ENCODE measurements around the gene AK8. TPM values are rescaled to one million over a fixed set of nuclear protein-coding genes. Genes with fewer than 3 reads are reported as not detected.

AK8 gene
- polyA plus RNA-seq, 1 donor: 0.37 TPM

- no peak for DNase-seq (ENCODE audit: low read depth)
These were observed 9.4 kb upstream of the AK8 start for GRCh38 chr9:132887181-132888120.

- no peak for DNase-seq (ENCODE audit: low read depth)
These were observed 8.2 kb upstream of the AK8 start for GRCh38 chr9:132886334-132886725.

GRCh38 chr9:132885720-132886333 lies 7.7 kb upstream of the AK8 start:
- no peak for DNase-seq (ENCODE audit: low read depth)

- no peak for DNase-seq (ENCODE audit: low read depth)
These were observed 5.5 kb upstream of the AK8 start for GRCh38 chr9:132883349-132884294.

DNA sequence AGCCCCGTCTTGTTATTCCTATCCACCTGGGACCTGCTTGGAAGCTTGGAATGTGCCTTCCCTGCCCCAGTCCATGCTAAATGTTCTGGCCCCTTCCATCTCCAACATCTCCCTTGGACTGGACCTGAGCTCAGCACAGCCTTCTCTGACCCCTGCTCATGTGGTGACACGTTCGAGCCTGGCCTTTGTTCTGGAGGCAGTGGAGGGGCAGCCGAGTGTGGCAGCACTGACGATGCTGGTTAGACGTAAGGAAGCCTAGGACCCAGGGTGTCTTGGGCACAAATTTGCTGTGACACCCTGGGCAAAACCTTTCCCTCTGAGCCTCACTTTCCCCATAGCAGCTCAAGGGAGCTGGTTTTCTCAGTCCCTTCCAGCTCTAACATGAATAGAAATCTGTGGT lies 4.5 kb upstream of the AK8 start:
- DNase-seq (ENCODE audit: low read depth): no peak

GRCh38 chr9:132881826-132882225 lies 3.7 kb upstream of the AK8 start:
- no peak for DNase-seq (ENCODE audit: low read depth)

- no peak for DNase-seq (ENCODE audit: low read depth)
These were observed 2.2 kb upstream of the AK8 start for GRCh38 chr9:132880324-132880661.

- DNase-seq (ENCODE audit: low read depth): no peak
These were observed 1.6 kb upstream of the AK8 start for GRCh38 chr9:132879457-132880323.

GRCh38 chr9:132878695-132879456 lies 792 bp upstream of the AK8 start, which contains the start of gene SPACA9:
Gene SPACA9, plus strand, starts transcription at chr9:132878898. Its CDS starts 5,050 bp downstream, at chr9:132883948.
- DNase-seq (ENCODE audit: low read depth): no peak

DNA sequence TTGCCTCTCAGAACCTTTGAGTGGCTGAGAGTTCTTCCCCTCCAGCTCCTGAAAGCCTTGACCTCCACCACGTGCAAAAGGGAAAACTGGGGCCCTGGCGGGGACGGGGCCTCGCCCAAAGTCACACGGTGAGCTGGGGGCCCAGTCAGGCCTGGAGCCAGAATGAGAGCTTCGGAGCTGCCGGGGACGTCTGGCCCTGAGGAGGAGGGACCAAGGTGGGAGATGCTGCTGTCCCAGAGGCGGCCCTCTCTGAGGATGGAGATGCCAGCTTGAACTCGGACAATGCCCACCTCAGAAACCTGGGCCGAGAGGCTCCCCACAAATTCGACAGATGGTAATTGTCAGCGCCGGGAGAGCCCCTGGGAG lies 643 bp downstream of the AK8 start:
- DNase-seq (ENCODE audit: low read depth): no peak

DNA sequence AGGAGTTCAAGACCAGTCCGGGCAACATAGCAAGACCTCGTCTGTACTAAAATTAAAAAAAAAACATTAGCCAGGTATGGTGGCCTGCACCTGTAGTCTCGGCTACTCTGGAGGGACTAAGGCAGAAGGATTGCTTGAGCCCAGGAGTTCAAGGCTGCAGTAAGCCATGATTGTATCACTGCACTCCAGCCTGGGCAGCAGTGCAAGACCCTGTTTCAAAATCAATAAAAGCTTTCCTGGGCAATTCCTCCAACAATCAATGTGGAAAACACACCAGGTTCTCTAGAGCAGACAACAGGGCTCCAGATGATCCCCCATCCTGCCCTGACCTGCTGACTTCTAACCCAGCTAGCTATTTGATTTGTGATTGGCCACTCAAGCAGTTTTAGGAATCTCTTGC lies 1.2 kb downstream of the AK8 start:
- DNase-seq (ENCODE audit: low read depth): no peak

- no peak for DNase-seq (ENCODE audit: low read depth)
These were observed 2.9 kb downstream of the AK8 start for GRCh38 chr9:132875159-132875558.

DNA sequence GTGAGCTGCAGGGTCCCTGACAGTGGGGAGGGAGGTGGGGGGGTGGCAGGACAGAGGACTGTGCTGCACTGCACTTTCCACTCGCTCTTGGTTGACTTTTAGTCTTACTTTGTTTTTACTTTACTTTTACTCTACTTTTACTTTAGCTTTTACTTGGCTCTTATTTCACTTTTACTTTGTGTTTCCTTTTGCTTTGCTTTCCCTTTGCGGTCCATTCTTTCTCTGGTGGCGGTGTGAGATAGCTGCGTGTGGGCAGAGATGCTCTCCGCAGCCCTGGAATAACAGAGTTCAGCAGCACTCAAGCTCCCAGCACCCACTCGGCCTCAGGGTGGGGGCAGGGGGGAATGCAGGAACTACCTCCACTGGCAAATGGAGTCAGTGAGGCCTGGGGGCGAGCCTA lies 4.7 kb downstream of the AK8 start:
- DNase-seq (ENCODE audit: low read depth): no peak

DNA sequence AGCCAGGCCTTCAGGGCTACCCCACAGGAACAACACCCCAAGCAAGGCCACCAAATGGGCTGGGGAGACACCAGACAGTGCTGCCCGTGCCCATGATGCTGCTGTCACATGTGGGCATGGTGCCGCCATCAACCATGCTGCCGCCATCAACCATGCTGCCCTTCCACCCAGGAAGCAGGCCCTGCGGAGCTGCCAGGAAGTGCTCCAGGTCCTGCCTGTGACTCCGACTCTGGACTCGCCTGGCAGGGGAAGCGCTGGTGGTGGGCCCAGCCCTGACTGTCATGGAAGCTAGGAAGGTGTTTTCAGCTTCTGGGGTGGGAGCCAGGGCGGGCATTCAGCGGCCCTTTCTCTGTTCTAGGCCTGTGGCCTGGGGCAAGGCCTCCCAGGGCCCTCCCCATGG lies 8.8 kb downstream of the AK8 start:
- no peak for DNase-seq (ENCODE audit: low read depth)

GRCh38 chr9:132866898-132867297 lies 11.2 kb downstream of the AK8 start:
- no peak for DNase-seq (ENCODE audit: low read depth)

DNA sequence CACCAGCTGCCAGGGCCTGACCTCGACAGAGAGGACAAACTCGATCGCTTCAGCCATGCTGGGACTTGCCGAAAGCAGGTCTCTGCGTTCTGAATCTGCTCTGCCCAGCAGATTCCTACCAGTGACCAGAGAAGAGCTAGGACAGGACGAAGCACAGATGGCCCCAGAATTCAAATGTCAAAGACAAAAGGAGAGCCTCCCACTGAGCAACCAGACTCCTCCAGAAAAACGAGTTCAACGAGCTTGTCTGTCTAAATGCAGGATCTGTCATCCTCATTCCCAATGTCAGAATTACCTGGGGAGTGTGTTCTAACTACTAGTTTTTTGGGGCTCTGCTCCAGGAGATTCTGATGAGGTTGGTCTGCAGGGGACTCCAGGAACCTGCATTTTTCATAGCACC lies 13.4 kb downstream of the AK8 start:
- no peak for DNase-seq (ENCODE audit: low read depth)

GRCh38 chr9:132864277-132864676 lies 13.8 kb downstream of the AK8 start:
- no peak for DNase-seq (ENCODE audit: low read depth)

DNA sequence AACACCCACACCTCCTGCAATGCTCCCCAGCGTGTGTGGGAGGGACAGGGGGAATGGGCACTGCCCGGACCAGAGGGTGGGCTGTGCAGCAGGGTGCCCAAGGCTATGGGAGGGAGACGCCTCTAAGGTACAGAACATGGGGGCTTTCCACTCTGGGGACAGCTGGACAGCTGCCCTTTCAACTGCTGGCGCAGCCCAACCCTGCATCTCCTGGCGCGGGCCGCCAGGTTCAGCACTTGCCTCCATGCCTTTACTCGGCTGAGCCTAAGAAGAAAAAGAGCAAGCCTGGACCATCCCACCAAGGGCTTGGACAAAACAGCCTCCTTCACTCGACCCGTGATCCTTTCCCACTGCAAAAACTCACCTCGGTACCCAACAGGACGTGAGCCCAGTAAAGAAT lies 15.0 kb downstream of the AK8 start:
- no peak for DNase-seq (ENCODE audit: low read depth)

DNA sequence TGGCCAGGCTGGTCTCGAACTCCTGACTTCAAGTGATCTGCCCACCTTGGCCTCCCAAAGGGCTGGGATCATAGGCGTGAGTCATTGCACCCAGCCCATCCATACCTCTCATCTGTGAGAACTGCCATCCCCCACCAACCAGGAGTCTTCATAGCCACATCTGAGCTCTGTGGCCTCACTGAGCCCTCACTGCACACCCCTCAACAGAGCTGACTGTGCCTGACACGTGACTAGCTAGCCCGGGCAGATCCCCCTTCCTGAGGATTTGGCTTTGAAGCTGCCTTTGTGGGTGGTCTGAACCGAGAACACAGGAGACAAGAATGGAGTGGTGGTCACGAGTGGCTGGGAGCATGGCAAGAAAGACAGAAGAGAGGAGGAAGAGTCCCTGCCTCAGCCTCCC lies 15.6 kb downstream of the AK8 start:
- DNase-seq (ENCODE audit: low read depth): no peak

DNA sequence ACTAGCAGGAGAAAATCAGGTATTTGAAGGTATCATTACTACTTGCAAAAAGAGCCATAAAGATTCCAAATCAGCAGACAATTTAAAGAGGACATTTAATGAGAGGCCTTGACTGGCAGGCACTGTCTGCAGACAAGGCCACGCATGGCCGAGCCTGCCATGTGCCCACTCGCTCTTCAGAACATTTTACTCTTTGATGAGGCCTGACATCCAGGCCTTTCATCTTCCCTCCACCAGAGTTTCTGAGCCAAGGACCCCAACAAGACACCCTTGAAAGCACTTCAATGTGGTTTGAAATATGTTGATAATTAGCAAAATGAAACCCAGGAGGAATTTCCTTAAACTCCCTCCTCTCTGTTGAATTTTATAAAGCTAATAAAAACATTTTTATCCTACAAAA lies 16.4 kb downstream of the AK8 start:
- DNase-seq (ENCODE audit: low read depth): no peak

GRCh38 chr9:132858751-132859150 lies 19.3 kb downstream of the AK8 start:
- no peak for DNase-seq (ENCODE audit: low read depth)

Measured in forelimb muscle (tissue), 1 donor.